Activated T-cell treated with anti-CD3 and anti-CD28 coated beads, Interleukin-2, amount 50 U/mL, for 72 hours (primary cell): ENCODE measurements around the gene SNRNP70. TPM values are rescaled to one million over a fixed set of nuclear protein-coding genes. Genes with fewer than 3 reads are reported as not detected.
A peak's percentile ranks its signal among the peaks of the same experiment; 100 is the strongest.

ENCODE experiments used
- ATAC-seq, 2 donors: fragments of 150-1000 bp; cut with Tn5 transposase; replicated peaks in 1 of 2; 2 replicates each; pipeline ENCODE4 v1.10.0; 2021; ENCODE audit warnings: moderate library complexity in 2 of 2, mild to moderate bottlenecking in 1 of 2
- DNase-seq, 2 donors: peaks; one replicate each; pipeline ENCODE4 v3.0.0; 2021 to 2022; ENCODE audit warnings: mixed read lengths in 1 of 2
- H3K27ac Mint-ChIP-seq: one replicate; pipeline ENCODE4 v1.8.0; 2022; ENCODE audit warnings: mild to moderate bottlenecking, moderate library complexity, mixed read lengths
- H3K27me3 Mint-ChIP-seq: one replicate; pipeline ENCODE4 v1.8.0; 2022; ENCODE audit warnings: low read depth, mixed read lengths
- H3K36me3 Mint-ChIP-seq, 2 donors: one replicate each; pipeline ENCODE4 v1.8.0; 2022; ENCODE audit warnings: mixed read lengths in 2 of 2, mild to moderate bottlenecking in 1 of 2; ENCODE audit not compliant: insufficient read depth in 2 of 2
- H3K4me1 Mint-ChIP-seq: one replicate; pipeline ENCODE4 v1.8.0; 2022; ENCODE audit warnings: low read depth, mixed read lengths
- H3K4me3 Mint-ChIP-seq, 2 donors: one replicate each; pipeline ENCODE4 v1.8.0; 2022; ENCODE audit warnings: mild to moderate bottlenecking in 2 of 2, mixed read lengths in 2 of 2, moderate library complexity in 2 of 2
- H3K9me3 Mint-ChIP-seq, 2 donors: one replicate each; pipeline ENCODE4 v1.8.0; 2022; ENCODE audit warnings: mixed read lengths in 2 of 2
- total RNA-seq, 2 donors: library from RNA; stranded (reverse); gene quantifications; one replicate each; pipeline ENCODE4 v1.2.3, GENCODE V29; 2022

The SNRNP70 gene
- total RNA-seq, 2 donors from 2014 or later = 165 to 175 TPM

- peaks cover 12 to 35% of the 10 kb centered on the region in 2 donors for H3K36me3 Mint-ChIP-seq
- H3K4me1 Mint-ChIP-seq = peaks cover 24% of the 10 kb centered on the region
- H3K27ac Mint-ChIP-seq = no peak overlapping the region
- H3K9me3 Mint-ChIP-seq = no peaks in the 10 kb centered on the region
- DNase-seq (no peak), ATAC-seq (no peak)
- no peaks in the 10 kb centered on the region for H3K27me3 Mint-ChIP-seq
- no peak overlapping the region for H3K4me3 Mint-ChIP-seq
These were observed 9.5 kb downstream of the SNRNP70 start for GRCh38 chr19:49094505-49095482.

GRCh38 chr19:49097453-49098288 lies 12.4 kb downstream of the SNRNP70 start:
- Mint-ChIP-seq H3K27ac (no peak overlapping the region), H3K4me1 (peaks cover 10% of the 10 kb centered on the region), H3K36me3 (peaks cover 12 to 30% of the 10 kb centered on the region in 2 donors), H3K27me3 (no peaks in the 10 kb centered on the region), H3K4me3 (no peak overlapping the region), H3K9me3 (no peaks in the 10 kb centered on the region)
- peak; percentile 79 to 83 for ATAC-seq
- DNase-seq = peak; percentile 69 to 76

GRCh38 chr19:49098795-49099194 lies 13.5 kb downstream of the SNRNP70 start:
- no peaks in the 10 kb centered on the region for H3K9me3 Mint-ChIP-seq
- no peak for ATAC-seq

GRCh38 chr19:49101160-49101559 lies 15.9 kb downstream of the SNRNP70 start:
- peaks cover 11 to 30% of the 10 kb centered on the region in 2 donors for H3K36me3 Mint-ChIP-seq
- no peak overlapping the region for H3K4me3 Mint-ChIP-seq
- peaks cover 10% of the 10 kb centered on the region for H3K4me1 Mint-ChIP-seq
- DNase-seq (no peak), ATAC-seq (no peak)
- no peaks in the 10 kb centered on the region for H3K9me3 Mint-ChIP-seq
- no peaks in the 10 kb centered on the region for H3K27me3 Mint-ChIP-seq
- no peak overlapping the region for H3K27ac Mint-ChIP-seq

More at GRCh38 chr19:49098795-49099194, 13.5 kb downstream of the SNRNP70 start:
- H3K4me1 Mint-ChIP-seq = peaks cover 10% of the 10 kb centered on the region
- H3K27ac Mint-ChIP-seq = no peak overlapping the region
- DNase-seq = no peak
- H3K4me3 Mint-ChIP-seq = no peak overlapping the region
- H3K36me3 Mint-ChIP-seq = peaks cover 12 to 28% of the 10 kb centered on the region in 2 donors
- H3K27me3 Mint-ChIP-seq = no peaks in the 10 kb centered on the region

- H3K27ac Mint-ChIP-seq = no peak overlapping the region
- no peaks in the 10 kb centered on the region for H3K9me3 Mint-ChIP-seq
- no peak overlapping the region for H3K4me3 Mint-ChIP-seq
- H3K27me3 Mint-ChIP-seq = no peaks in the 10 kb centered on the region
- peaks cover 10% of the 10 kb centered on the region for H3K4me1 Mint-ChIP-seq
- H3K36me3 Mint-ChIP-seq = peaks cover 14 to 27% of the 10 kb centered on the region in 2 donors
- no peak for DNase-seq
- no peak for ATAC-seq
These were observed 17.1 kb downstream of the SNRNP70 start for GRCh38 chr19:49102303-49102702.

- Mint-ChIP-seq H3K27ac (no peak overlapping the region), H3K4me3 (no peak overlapping the region), H3K27me3 (no peaks in the 10 kb centered on the region), H3K9me3 (no peaks in the 10 kb centered on the region), H3K4me1 (peaks cover 10% of the 10 kb centered on the region), H3K36me3 (peaks cover 13 to 24% of the 10 kb centered on the region in 2 donors)
- no peak for ATAC-seq
- no peak for DNase-seq
These were observed 18.3 kb downstream of the SNRNP70 start for GRCh38 chr19:49103331-49104085.

GRCh38 chr19:49104229-49104864 lies 19.1 kb downstream of the SNRNP70 start:
- H3K36me3 Mint-ChIP-seq = peaks cover 12 to 29% of the 10 kb centered on the region in 2 donors
- peaks cover 10% of the 10 kb centered on the region for H3K4me1 Mint-ChIP-seq
- no peaks in the 10 kb centered on the region for H3K27me3 Mint-ChIP-seq
- H3K9me3 Mint-ChIP-seq = no peaks in the 10 kb centered on the region
- H3K4me3 Mint-ChIP-seq = no peak overlapping the region
- no peak for DNase-seq
- ATAC-seq = no peak
- no peak overlapping the region for H3K27ac Mint-ChIP-seq

GRCh38 chr19:49106648-49107135 lies 21.4 kb downstream of the SNRNP70 start:
- no peaks in the 10 kb centered on the region for H3K4me1 Mint-ChIP-seq
- no peak overlapping the region for H3K27ac Mint-ChIP-seq
- H3K9me3 Mint-ChIP-seq = no peaks in the 10 kb centered on the region
- peaks cover 6 to 20% of the 10 kb centered on the region in 2 donors for H3K36me3 Mint-ChIP-seq
- peak; percentile 57 to 68 for ATAC-seq
- no peak overlapping the region for H3K4me3 Mint-ChIP-seq
- DNase-seq = peak; percentile 67 to 72
- H3K27me3 Mint-ChIP-seq = no peaks in the 10 kb centered on the region

- Mint-ChIP-seq H3K27ac (no peak overlapping the region), H3K27me3 (no peaks in the 10 kb centered on the region), H3K36me3 (peaks cover 6 to 18% of the 10 kb centered on the region in 2 donors)
These were observed 22.6 kb downstream of the SNRNP70 start for GRCh38 chr19:49107625-49108459.

GRCh38 chr19:49109051-49109450 lies 23.8 kb downstream of the SNRNP70 start:
- H3K27me3 Mint-ChIP-seq = no peaks in the 10 kb centered on the region
- H3K4me1 Mint-ChIP-seq = peaks cover 11% of the 10 kb centered on the region
- H3K4me3 Mint-ChIP-seq = no peak overlapping the region
- no peaks in the 10 kb centered on the region for H3K9me3 Mint-ChIP-seq
- peak overlapping the region; percentile 3 for H3K27ac Mint-ChIP-seq
- DNase-seq (no peak), ATAC-seq (no peak)
- H3K36me3 Mint-ChIP-seq = peaks cover 6 to 17% of the 10 kb centered on the region in 2 donors

More at GRCh38 chr19:49107625-49108459, 22.6 kb downstream of the SNRNP70 start:
- ATAC-seq (no peak), DNase-seq (no peak)
- Mint-ChIP-seq H3K4me3 (no peak overlapping the region), H3K9me3 (no peaks in the 10 kb centered on the region), H3K4me1 (no peaks in the 10 kb centered on the region)

GRCh38 chr19:49109569-49110233 lies 24.4 kb downstream of the SNRNP70 start:
- peaks cover 11% of the 10 kb centered on the region for H3K4me1 Mint-ChIP-seq
- H3K27ac Mint-ChIP-seq = no peak overlapping the region
- no peaks in the 10 kb centered on the region for H3K9me3 Mint-ChIP-seq
- peaks cover 6 to 16% of the 10 kb centered on the region in 2 donors for H3K36me3 Mint-ChIP-seq
- DNase-seq = no peak
- H3K27me3 Mint-ChIP-seq = no peaks in the 10 kb centered on the region
- ATAC-seq = no peak
- no peak overlapping the region for H3K4me3 Mint-ChIP-seq
